Measurements from ENCODE around the gene TTLL9.
A peak's percentile ranks its signal among the peaks of the same experiment; 100 is the strongest.

Gene TTLL9

DNA sequence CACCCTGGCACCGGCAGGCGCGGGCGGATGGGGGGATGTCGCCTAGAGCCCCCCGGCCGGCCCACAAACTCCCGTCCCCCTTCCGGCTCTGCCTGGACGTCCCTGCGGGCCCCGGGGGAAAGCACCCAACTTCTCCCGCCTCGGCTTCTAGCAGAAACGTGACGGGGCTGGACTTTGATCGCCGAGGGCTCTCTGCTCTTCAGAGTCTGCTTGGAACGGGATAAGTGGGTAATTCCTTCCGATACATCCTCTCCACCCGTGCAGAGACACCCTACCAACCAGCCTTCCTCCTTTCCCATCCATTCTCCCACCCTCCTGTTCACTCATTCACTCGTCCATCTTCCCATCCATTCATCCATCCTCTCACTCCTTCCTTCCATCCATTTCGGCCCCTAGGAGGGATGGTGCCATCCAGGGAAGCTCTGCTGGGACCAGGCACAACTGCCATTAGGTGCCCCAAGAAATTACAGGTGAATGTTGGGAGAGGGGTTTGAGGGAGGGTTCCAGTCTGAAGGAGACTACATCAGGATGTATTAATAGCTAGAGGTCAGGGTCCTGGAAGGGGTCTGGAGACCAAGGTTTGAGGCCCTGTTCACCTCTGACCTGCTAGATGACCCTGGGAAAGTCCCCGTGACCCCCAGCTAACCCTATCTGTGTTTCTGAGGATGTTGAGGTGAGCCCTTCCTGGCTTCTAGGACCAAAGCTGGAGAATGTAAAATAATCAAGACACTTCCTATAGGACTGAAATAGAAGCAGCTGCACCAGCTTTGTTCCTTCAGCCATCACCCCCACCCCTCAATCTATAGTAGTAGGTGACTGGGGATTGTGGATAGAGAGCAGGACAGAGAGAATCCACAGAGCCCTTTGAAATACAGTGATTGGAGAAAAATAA, 538 bp downstream of the TTLL9 start:
- DNase-seq = no peak
- in situ Hi-C loops (cut with MboI; ENCODE audit: low pct_unique_long_range_greater_than_20kb, low sequenced_read_pairs) = no loop called here

- DNase-seq = no peak
- in situ Hi-C loops (cut with MboI; ENCODE audit: low pct_unique_long_range_greater_than_20kb, low sequenced_read_pairs) = no loop called here
Measured at GRCh38 chr20:31871618-31871954, 1.2 kb downstream of the TTLL9 start.

DNA sequence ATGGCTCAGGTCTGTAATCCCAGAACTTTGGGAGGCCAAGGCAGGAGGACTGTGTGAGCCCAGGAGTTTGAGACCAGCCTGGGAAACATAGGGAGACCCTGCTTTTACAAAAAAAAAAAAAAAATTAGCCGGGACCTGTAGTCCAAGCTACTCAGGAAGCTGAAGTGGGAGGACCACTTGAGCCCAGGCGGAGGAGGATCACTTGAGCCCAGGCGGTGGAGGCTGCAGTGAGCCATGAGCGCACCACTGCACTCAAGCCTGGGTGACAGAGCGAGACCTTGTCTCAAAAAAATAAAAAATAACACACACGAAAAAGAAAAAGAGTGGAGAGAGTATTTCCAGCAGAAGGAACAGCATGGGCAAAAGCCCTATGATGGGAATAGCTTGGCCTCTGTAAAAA, 2.0 kb downstream of the TTLL9 start:
- DNase-seq = no peak
- in situ Hi-C loops (cut with MboI; ENCODE audit: low pct_unique_long_range_greater_than_20kb, low sequenced_read_pairs) = no loop called here

DNA sequence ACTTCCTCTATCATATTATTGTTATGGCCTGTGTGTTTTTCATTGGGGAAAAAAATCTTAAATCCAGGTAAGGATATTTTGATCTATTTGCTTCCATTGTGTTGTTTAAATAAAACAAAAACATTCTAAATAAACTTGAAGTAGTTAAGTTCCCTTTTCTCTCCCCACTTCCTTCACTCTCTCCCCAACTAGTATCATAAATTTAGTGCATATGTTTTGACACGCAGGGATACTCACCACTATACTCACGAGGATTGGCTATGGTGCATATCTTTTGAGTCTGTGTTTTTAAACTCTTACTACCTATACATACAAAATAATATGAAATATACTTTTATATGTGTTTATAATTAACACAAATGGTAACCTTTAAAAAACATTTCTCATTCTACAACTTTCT, 5.2 kb downstream of the TTLL9 start:
- DNase-seq = peak; percentile 35
- in situ Hi-C loops (cut with MboI; ENCODE audit: low pct_unique_long_range_greater_than_20kb, low sequenced_read_pairs) = no loop called here

GRCh38 chr20:31877684-31878083, 7.2 kb downstream of the TTLL9 start:
- in situ Hi-C loops (cut with MboI; ENCODE audit: low pct_unique_long_range_greater_than_20kb, low sequenced_read_pairs) = no loop called here
- DNase-seq = no peak

- DNase-seq = peak; percentile 83
- in situ Hi-C loops (cut with MboI; ENCODE audit: low pct_unique_long_range_greater_than_20kb, low sequenced_read_pairs) = no loop called here
Measured at GRCh38 chr20:31879143-31879987, 8.9 kb downstream of the TTLL9 start.

- DNase-seq = no peak
- in situ Hi-C loops (cut with MboI; ENCODE audit: low pct_unique_long_range_greater_than_20kb, low sequenced_read_pairs) = no loop called here
Measured at GRCh38 chr20:31881945-31882344, 11.5 kb downstream of the TTLL9 start.

DNA sequence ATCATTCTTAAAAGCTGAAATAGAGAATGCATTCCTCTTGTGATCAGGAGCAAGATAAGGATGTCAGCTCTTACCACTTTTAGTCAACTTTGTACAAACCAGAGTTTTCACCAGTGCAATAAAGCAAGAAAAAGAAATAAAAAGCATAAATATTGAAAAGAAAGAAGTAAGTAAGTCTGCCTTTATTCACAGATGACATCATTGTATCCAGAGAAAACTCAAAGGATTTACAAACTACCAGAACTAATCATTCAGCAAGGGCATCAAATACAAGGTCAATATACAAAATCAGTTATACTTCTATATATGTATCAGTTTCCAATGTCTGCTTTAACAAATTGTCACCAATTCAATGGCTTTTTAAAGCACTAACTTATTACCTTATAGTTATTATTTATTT, 13.4 kb downstream of the TTLL9 start:
- in situ Hi-C loops (cut with MboI; ENCODE audit: low pct_unique_long_range_greater_than_20kb, low sequenced_read_pairs) = no loop called here
- no peak for DNase-seq

DNA sequence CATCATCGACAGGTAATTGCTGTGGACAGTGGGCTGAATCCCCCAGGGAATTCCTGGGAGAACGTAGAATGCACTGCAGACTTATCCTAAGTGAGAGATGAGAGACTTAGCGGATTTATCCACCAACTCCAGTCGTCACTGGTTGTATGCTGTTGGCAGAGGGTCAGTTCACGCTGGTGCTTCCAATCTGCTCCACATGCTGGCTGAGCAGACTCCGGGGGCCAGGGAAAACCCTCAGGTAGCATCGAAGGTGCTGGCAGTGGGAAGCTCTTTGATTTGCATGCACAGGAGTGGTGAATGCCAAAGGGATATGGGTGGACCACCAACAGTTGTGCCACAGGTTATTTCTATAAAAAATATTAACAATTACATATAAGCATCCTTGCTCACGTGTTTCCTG, 20.2 kb downstream of the TTLL9 start:
- DNase-seq = no peak

GRCh38 chr20:31894980-31895675, 24.7 kb downstream of the TTLL9 start:
- peak; percentile 42 for DNase-seq
- in situ Hi-C loops (cut with MboI; ENCODE audit: low pct_unique_long_range_greater_than_20kb, low sequenced_read_pairs) = no loop called here

More for the DNA sequence above, 20.2 kb downstream of the TTLL9 start:
- in situ Hi-C loops (cut with MboI; ENCODE audit: low pct_unique_long_range_greater_than_20kb, low sequenced_read_pairs) = no loop called here

GRCh38 chr20:31896049-31896448, 25.6 kb downstream of the TTLL9 start:
- in situ Hi-C loops (cut with MboI; ENCODE audit: low pct_unique_long_range_greater_than_20kb, low sequenced_read_pairs) = no loop called here
- DNase-seq = no peak

DNA sequence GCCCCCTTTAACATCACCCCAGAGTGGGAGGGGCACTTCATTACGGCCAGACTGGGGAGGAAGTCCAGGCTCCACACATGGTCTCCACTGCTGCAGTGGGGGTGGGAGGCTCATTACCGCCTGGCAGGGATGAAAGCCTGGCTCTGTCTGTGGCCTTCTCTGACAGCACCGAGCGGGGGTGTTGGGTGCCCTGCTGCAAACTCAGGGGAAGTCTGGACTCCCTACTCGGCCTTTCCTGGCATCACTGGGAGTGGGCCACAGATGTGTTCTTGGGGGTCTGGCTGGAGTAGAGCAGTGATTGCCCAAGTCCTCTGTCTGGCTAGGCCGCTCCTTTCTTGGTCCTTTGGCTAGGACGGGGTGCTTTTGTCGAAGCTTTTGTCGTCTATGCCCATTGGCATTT, 27.1 kb downstream of the TTLL9 start:
- in situ Hi-C loops (cut with MboI; ENCODE audit: low pct_unique_long_range_greater_than_20kb, low sequenced_read_pairs) = no loop called here
- no peak for DNase-seq

- in situ Hi-C loops (cut with MboI; ENCODE audit: low pct_unique_long_range_greater_than_20kb, low sequenced_read_pairs) = no loop called here
- no peak for DNase-seq
Measured at GRCh38 chr20:31901615-31902014, 31.2 kb downstream of the TTLL9 start.

DNA sequence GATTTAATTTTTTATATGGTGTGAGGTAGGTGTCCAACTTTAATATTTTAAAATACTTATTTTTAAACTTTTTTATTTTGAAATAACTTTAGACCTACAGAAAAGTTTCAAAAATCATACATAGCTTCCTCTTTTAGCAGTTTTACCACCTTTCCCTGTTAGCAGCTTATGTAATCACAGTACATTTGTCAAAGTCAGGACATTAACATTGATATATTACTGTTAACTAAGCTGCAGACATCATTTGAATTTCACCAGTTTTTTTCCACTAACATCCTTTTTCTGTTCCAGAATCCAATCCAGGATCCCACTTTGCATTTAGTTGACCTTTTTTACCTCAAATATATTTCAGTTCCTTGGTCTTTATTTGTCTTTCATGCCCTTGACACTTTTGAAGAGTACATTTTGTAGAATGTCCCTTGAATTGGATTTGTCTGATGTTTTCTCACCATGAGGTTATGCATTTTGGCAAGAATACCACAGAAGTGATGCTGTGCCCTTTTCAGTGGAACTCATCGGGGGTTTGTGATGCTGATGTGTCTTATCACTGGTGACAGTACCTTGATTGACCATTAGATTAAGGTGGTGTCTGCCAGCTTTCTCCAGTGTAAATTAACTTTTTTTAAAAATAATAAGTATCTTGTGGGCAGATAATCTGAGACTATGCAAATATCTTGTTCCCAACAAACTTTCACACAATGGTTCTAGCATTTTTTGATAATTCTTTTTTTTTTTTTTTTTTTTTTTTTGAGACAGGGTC, 33.4 kb downstream of the TTLL9 start:
- in situ Hi-C loops (cut with MboI; ENCODE audit: low pct_unique_long_range_greater_than_20kb, low sequenced_read_pairs) = no loop called here
- DNase-seq = no peak

GRCh38 chr20:31906001-31906400, 35.6 kb downstream of the TTLL9 start:
- DNase-seq = no peak
- in situ Hi-C loops (cut with MboI; ENCODE audit: low pct_unique_long_range_greater_than_20kb, low sequenced_read_pairs) = no loop called here

GRCh38 chr20:31907046-31907445, 36.6 kb downstream of the TTLL9 start:
- in situ Hi-C loops (cut with MboI; ENCODE audit: low pct_unique_long_range_greater_than_20kb, low sequenced_read_pairs) = no loop called here

GRCh38 chr20:31908016-31908415, 37.6 kb downstream of the TTLL9 start:
- no peak for DNase-seq
- in situ Hi-C loops (cut with MboI; ENCODE audit: low pct_unique_long_range_greater_than_20kb, low sequenced_read_pairs) = no loop called here

More at GRCh38 chr20:31907046-31907445, 36.6 kb downstream of the TTLL9 start:
- DNase-seq = no peak

- in situ Hi-C loops (cut with MboI; ENCODE audit: low pct_unique_long_range_greater_than_20kb, low sequenced_read_pairs) = no loop called here
- no peak for DNase-seq
Measured at GRCh38 chr20:31908424-31908823, 38.0 kb downstream of the TTLL9 start.
